Uterus (tissue), 4 donors: ENCODE measurements around the gene CDCP2. TPM values are rescaled to one million over a fixed set of nuclear protein-coding genes. Genes with fewer than 3 reads are reported as not detected.
A peak's percentile ranks its signal among the peaks of the same experiment; 100 is the strongest.
"Not testable (repeated sequence)": the region's sequence is repeated elsewhere in the genome, so short reads cannot be mapped to it uniquely, and the experiment has no call there.

Experiments used
- DNase-seq, 2 donors: peaks; one replicate each; pipeline ENCODE4 v3.0.0-alpha.2; 2019 to 2020
- H3K27ac ChIP-seq, 2 donors: fragments of 200-600 bp; sonication (generic); 1 replicate in 1 of 2; 2 replicates in 1 of 2; pipeline ENCODE4 v1.5.1; 2016 to 2018
- H3K27me3 ChIP-seq, 2 donors: fragments of 200-600 bp; sonication (generic); one replicate each; pipeline ENCODE4 v1.5.1; 2018 to 2019; ENCODE audit warnings: control low read depth in 1 of 2
- H3K36me3 ChIP-seq, 2 donors: fragments of 200-600 bp; sonication (generic); one replicate each; pipeline ENCODE4 v1.5.1; 2019; ENCODE audit warnings: control low read depth in 1 of 2
- H3K4me1 ChIP-seq, 2 donors: fragments of 200-600 bp; sonication (generic); one replicate each; pipeline ENCODE4 v1.5.1; 2018 to 2019; ENCODE audit warnings: control low read depth in 1 of 2
- H3K4me3 ChIP-seq, 2 donors: fragments of 200-600 bp; sonication (generic); 1 replicate in 1 of 2; 2 replicates in 1 of 2; pipeline ENCODE4 v1.5.1; 2018 to 2019; ENCODE audit warnings: mild to moderate bottlenecking in 1 of 2
- H3K9me3 ChIP-seq, 2 donors: fragments of 200-600 bp; sonication (generic); one replicate each; pipeline ENCODE4 v1.5.1; 2019; ENCODE audit warnings: control low read depth in 1 of 2
- CTCF ChIP-seq, 4 experiments: fragments of 200-600 bp in 2 of 4; fragments of 450-650 bp in 2 of 4; sonication (generic) in 2 of 4; IDR thresholded peaks; one replicate each; pipeline ENCODE4 v1.5.1; 2016 to 2019; ENCODE audit warnings: antibody characterized with exemption in 4 of 4, mild to moderate bottlenecking in 2 of 4, moderate library complexity in 1 of 4
- POLR2A ChIP-seq, 2 donors: fragments of 450-650 bp; IDR thresholded peaks; one replicate each; pipeline ENCODE4 v1.6.1; 2016; ENCODE audit warnings: antibody characterized with exemption in 2 of 2, mild to moderate bottlenecking in 1 of 2, moderate library complexity in 1 of 2
- intact Hi-C: fragments of 100-400 bp; cut with DNase I; formaldehyde crosslinking; loops from one replicate; pipeline ENCODE4 v1.15.1; 2023; ENCODE audit warnings: low total_unique reads
- total RNA-seq, 4 donors: library from RNA; depleted of rRNA in 3 of 4; stranded (reverse); fragments of >200 nt in 3 of 4; gene quantifications; one replicate each; pipeline versions ENCODE4 v1.1.0 to v1.2.4, GENCODE V29; 2014 to 2023
- donor health status: DM: yes; HTN: yes; CAD: no.

CDCP2 gene
- total RNA-seq, 4 donors from 2014 or later, result 0.18 to 0.28 TPM; not detected in 2

GRCh38 chr1:54107131-54107530, 45.7 kb downstream of the CDCP2 start:
- TF ChIP-seq POLR2A (IDR thresholded peaks at IDR 0.05) (no peak), CTCF (IDR thresholded peaks at IDR 0.05) (peak in 2 of 4 experiments; percentile 5 to 16)
- H3K4me1 ChIP-seq, result no peaks in the 10 kb centered on the region
- no peak overlapping the region for H3K27ac ChIP-seq
- no peak overlapping the region for H3K4me3 ChIP-seq
- H3K9me3 ChIP-seq, result no peaks in the 10 kb centered on the region
- H3K27me3 ChIP-seq, result no peaks in the 10 kb centered on the region
- DNase-seq, result no peak
- intact Hi-C loops, result no loop called here
- H3K36me3 ChIP-seq, result no peaks in the 10 kb centered on the region

GRCh38 chr1:54105736-54106269, 47.0 kb downstream of the CDCP2 start:
- intact Hi-C loops, result no loop called here
- Histone ChIP-seq H3K9me3 (no peaks in the 10 kb centered on the region), H3K27me3 (no peaks in the 10 kb centered on the region), H3K4me1 (no peaks in the 10 kb centered on the region), H3K36me3 (no peaks in the 10 kb centered on the region), H3K27ac (no peak overlapping the region), H3K4me3 (no peak overlapping the region)
- DNase-seq, result no peak
- TF ChIP-seq POLR2A (IDR thresholded peaks at IDR 0.05) (no peak), CTCF (IDR thresholded peaks at IDR 0.05) (no peak)

- H3K27ac ChIP-seq, result no peak overlapping the region
- intact Hi-C loops, result no loop called here
- DNase-seq, result no peak
These were observed 47.7 kb downstream of the CDCP2 start for GRCh38 chr1:54105080-54105479.

GRCh38 chr1:54104613-54105012, 48.2 kb downstream of the CDCP2 start:
- H3K36me3 ChIP-seq, H3K9me3 ChIP-seq, H3K27ac ChIP-seq, H3K4me3 ChIP-seq, DNase-seq, intact Hi-C loops, H3K27me3 ChIP-seq, H3K4me1 ChIP-seq: not testable (repeated sequence)

More at GRCh38 chr1:54105080-54105479, 47.7 kb downstream of the CDCP2 start:
- Histone ChIP-seq H3K9me3 (no peaks in the 10 kb centered on the region), H3K27me3 (no peaks in the 10 kb centered on the region), H3K4me1 (no peaks in the 10 kb centered on the region), H3K4me3 (no peak overlapping the region), H3K36me3 (no peaks in the 10 kb centered on the region)
- no peak for TF ChIP-seq POLR2A (IDR thresholded peaks at IDR 0.05)
- TF ChIP-seq CTCF (IDR thresholded peaks at IDR 0.05), result no peak

GRCh38 chr1:54103414-54103813, 49.4 kb downstream of the CDCP2 start:
- Histone ChIP-seq H3K4me3 (no peak overlapping the region), H3K9me3 (no peaks in the 10 kb centered on the region), H3K27me3 (no peaks in the 10 kb centered on the region), H3K4me1 (no peaks in the 10 kb centered on the region), H3K27ac (no peak overlapping the region), H3K36me3 (no peaks in the 10 kb centered on the region)
- no peak for TF ChIP-seq POLR2A (IDR thresholded peaks at IDR 0.05)
- TF ChIP-seq CTCF (IDR thresholded peaks at IDR 0.05), result no peak
- DNase-seq, result no peak
- intact Hi-C loops, result no loop called here

GRCh38 chr1:54100500-54100899, 52.3 kb downstream of the CDCP2 start:
- Histone ChIP-seq H3K4me3 (no peak overlapping the region), H3K4me1 (no peaks in the 10 kb centered on the region), H3K36me3 (no peaks in the 10 kb centered on the region), H3K27me3 (no peaks in the 10 kb centered on the region), H3K9me3 (no peaks in the 10 kb centered on the region), H3K27ac (no peak overlapping the region)
- TF ChIP-seq POLR2A (IDR thresholded peaks at IDR 0.05), result no peak
- no peak for TF ChIP-seq CTCF (IDR thresholded peaks at IDR 0.05)
- no peak for DNase-seq
- intact Hi-C loops, result no loop called here
